AG08395 (cell line): ENCODE measurements around the gene PTPN12.
"Not testable (repeated sequence)": the region's sequence is repeated elsewhere in the genome, so short reads cannot be mapped to it uniquely, and the experiment has no call there.

ENCODE experiments used
- DNase-seq: peaks from one replicate; pipeline ENCODE4 v3.0.0; 2012; ENCODE audit warnings: mixed read lengths, low spot score

PTPN12 gene

GRCh38 chr7:77537136-77537777 is at the start of gene PTPN12:
Gene PTPN12 (plus strand): TSS chr7:77537295. CDS start chr7:77537547, 252 bp downstream.
- no peak for DNase-seq

GRCh38 chr7:77488986-77489385 is 48.1 kb upstream of the PTPN12 start:
- DNase-seq, result no peak

GRCh38 chr7:77497079-77497478 is 40.0 kb upstream of the PTPN12 start:
- no peak for DNase-seq

- DNase-seq, result no peak
Observed at GRCh38 chr7:77498659-77499379, 38.3 kb upstream of the PTPN12 start.

GRCh38 chr7:77501192-77501515 is 35.9 kb upstream of the PTPN12 start:
- no peak for DNase-seq

GRCh38 chr7:77504951-77505350 is 32.1 kb upstream of the PTPN12 start:
- DNase-seq, result no peak

- DNase-seq, result no peak
Observed at GRCh38 chr7:77506899-77507298, 30.2 kb upstream of the PTPN12 start.

- not testable (repeated sequence) for DNase-seq
Observed at GRCh38 chr7:77513002-77513670, 24.0 kb upstream of the PTPN12 start.

GRCh38 chr7:77516085-77516484 is 21.0 kb upstream of the PTPN12 start:
- DNase-seq, result no peak

- no peak for DNase-seq
Observed at GRCh38 chr7:77520261-77520660, 16.8 kb upstream of the PTPN12 start.

GRCh38 chr7:77521537-77521936 is 15.6 kb upstream of the PTPN12 start:
- not testable (repeated sequence) for DNase-seq

GRCh38 chr7:77524731-77525130 is 12.4 kb upstream of the PTPN12 start:
- no peak for DNase-seq

GRCh38 chr7:77525231-77525630 is 11.9 kb upstream of the PTPN12 start:
- DNase-seq, result no peak

GRCh38 chr7:77528368-77528767 is 8.7 kb upstream of the PTPN12 start:
- DNase-seq, result no peak

GRCh38 chr7:77529279-77529678 is 7.8 kb upstream of the PTPN12 start:
- DNase-seq, result no peak

GRCh38 chr7:77531038-77531437 is 6.1 kb upstream of the PTPN12 start:
- no peak for DNase-seq

- no peak for DNase-seq
Observed at GRCh38 chr7:77532247-77532646, 4.8 kb upstream of the PTPN12 start.

- DNase-seq, result not testable (repeated sequence)
Observed at GRCh38 chr7:77532732-77533131, 4.4 kb upstream of the PTPN12 start.

GRCh38 chr7:77534046-77534445 is 3.0 kb upstream of the PTPN12 start:
- DNase-seq, result not testable (repeated sequence)

- no peak for DNase-seq
Observed at GRCh38 chr7:77536017-77536412, 1.1 kb upstream of the PTPN12 start.

GRCh38 chr7:77536413-77537135 is 521 bp upstream of the PTPN12 start:
- peak; percentile 99 for DNase-seq

GRCh38 chr7:77537778-77538280 is 734 bp downstream of the PTPN12 start:
- peak; percentile 21 for DNase-seq
